PC-3 (cell line): ENCODE data around the gene PDZD2. TPM values are rescaled to one million over a fixed set of nuclear protein-coding genes. Genes with fewer than 3 reads are reported as not detected.

Source experiments
- ATAC-seq: fragments of 200-7000 bp; cut with Tn5 transposase; 2 replicates; pipeline ENCODE4 v1.9.1; 2020; ENCODE audit warnings: mild to moderate bottlenecking, moderate library complexity
- BruUV-seq: library from RNA; stranded (reverse); fragments of 400-500 nt; replicated peaks from 2 replicates; lab custom pipeline; 2021; lab: Mats Ljungman, UMichigan
- CTCF ChIA-PET: fragments of 300-600 bp; sonication (Branson Sonifier 250); formaldehyde crosslinking; loops from one replicate; lab custom pipeline; 2022; ENCODE audit warnings: antibody characterized with exemption; lab: Charles Lee
- POLR2A ChIA-PET: fragments of 300-600 bp; sonication (Branson Sonifier 250); formaldehyde crosslinking; loops from one replicate; lab custom pipeline; 2022; ENCODE audit warnings: antibody characterized with exemption; ENCODE audit not compliant: unreplicated experiment; lab: Charles Lee
- DNase-seq: peaks from one replicate; pipeline ENCODE4 v3.0.0-alpha.2; 2015
- H2AFZ ChIP-seq: fragments of 300-600 bp; sonication (generic); 2 replicates; pipeline ENCODE4 v1.6.0; 2016; ENCODE audit warnings: antibody characterized with exemption, low read length
- H3F3A ChIP-seq: fragments of 300-600 bp; sonication (generic); one replicate; pipeline ENCODE4 v1.6.0; 2017; ENCODE audit warnings: antibody characterized with exemption, low read length, control low read depth, mild to moderate bottlenecking; ENCODE audit not compliant: unreplicated experiment
- H3K27ac ChIP-seq: fragments of 300-600 bp; sonication (generic); 2 replicates; pipeline ENCODE4 v1.5.1; 2016; ENCODE audit warnings: mild to moderate bottlenecking, low read length
- H3K27me3 ChIP-seq: fragments of 300-600 bp; sonication (generic); 2 replicates; pipeline ENCODE4 v1.6.1; 2016; ENCODE audit warnings: low read length, mixed read lengths
- H3K36me3 ChIP-seq: fragments of 300-600 bp; sonication (generic); 2 replicates; pipeline ENCODE4 v1.6.1; 2016; ENCODE audit warnings: low read depth, mixed run types, low read length, mixed read lengths
- H3K4me1 ChIP-seq: fragments of 300-600 bp; sonication (generic); 2 replicates; pipeline ENCODE4 v1.5.1; 2016; ENCODE audit warnings: low read length; ENCODE audit not compliant: insufficient read depth
- H3K4me2 ChIP-seq: fragments of 300-600 bp; sonication (generic); 2 replicates; pipeline ENCODE4 v1.6.0; 2016; ENCODE audit warnings: low read length
- H3K4me3 ChIP-seq: fragments of 300-600 bp; sonication (generic); 2 replicates; pipeline ENCODE4 v1.5.1; 2016; ENCODE audit warnings: mild to moderate bottlenecking, low read length, mixed read lengths
- H3K79me2 ChIP-seq: fragments of 300-600 bp; sonication (generic); 2 replicates; pipeline ENCODE4 v1.6.1; 2017; ENCODE audit warnings: low read length, mixed read lengths
- H3K9ac ChIP-seq: fragments of 300-600 bp; sonication (generic); 2 replicates; pipeline ENCODE4 v1.6.0; 2016; ENCODE audit warnings: mild to moderate bottlenecking, low read length
- H3K9me2 ChIP-seq: fragments of 300-600 bp; sonication (generic); replicated peaks from 2 replicates; pipeline ENCODE4 v1.6.1; 2016; ENCODE audit warnings: mixed run types, low read length, mixed read lengths
- H3K9me3 ChIP-seq: fragments of 300-600 bp; sonication (generic); 2 replicates; pipeline ENCODE4 v1.6.1; 2016; ENCODE audit warnings: low read length, mixed read lengths
- H4K20me1 ChIP-seq: fragments of 300-600 bp; sonication (generic); 2 replicates; pipeline ENCODE4 v1.6.1; 2016; ENCODE audit warnings: low read length, mixed read lengths
- CTCF ChIP-seq: fragments of 300-600 bp; sonication (generic); conservative IDR thresholded peaks from 2 replicates; pipeline ENCODE4 v1.5.1; 2017; ENCODE audit warnings: antibody characterized with exemption, low read depth, mild to moderate bottlenecking, low read length
- EZH2 ChIP-seq: fragments of 300-600 bp; sonication (generic); IDR thresholded peaks from one replicate; pipeline ENCODE4 v1.6.1; 2017; ENCODE audit warnings: antibody characterized with exemption, mild to moderate bottlenecking, low read length; ENCODE audit not compliant: unreplicated experiment
- EZH2phosphoT487 ChIP-seq: fragments of 300-600 bp; sonication (generic); IDR thresholded peaks from 2 replicates; pipeline ENCODE4 v1.6.1; 2018; ENCODE audit warnings: mild to moderate bottlenecking, antibody characterized with exemption, low read length, borderline replicate concordance
- intact Hi-C: fragments of 100-400 bp; cut with micrococcal nuclease; formaldehyde crosslinking; loops from 2 replicates; pipeline ENCODE4 v1.9.0; 2023
- total RNA-seq: library from RNA; depleted of rRNA; stranded (reverse); fragments of >200 nt; gene quantifications from 2 replicates; pipeline ENCODE4 v1.2.3, GENCODE V29; 2014

Gene PDZD2
- total RNA-seq, 1 experiment from 2014 or later: 2.0 TPM

DNA sequence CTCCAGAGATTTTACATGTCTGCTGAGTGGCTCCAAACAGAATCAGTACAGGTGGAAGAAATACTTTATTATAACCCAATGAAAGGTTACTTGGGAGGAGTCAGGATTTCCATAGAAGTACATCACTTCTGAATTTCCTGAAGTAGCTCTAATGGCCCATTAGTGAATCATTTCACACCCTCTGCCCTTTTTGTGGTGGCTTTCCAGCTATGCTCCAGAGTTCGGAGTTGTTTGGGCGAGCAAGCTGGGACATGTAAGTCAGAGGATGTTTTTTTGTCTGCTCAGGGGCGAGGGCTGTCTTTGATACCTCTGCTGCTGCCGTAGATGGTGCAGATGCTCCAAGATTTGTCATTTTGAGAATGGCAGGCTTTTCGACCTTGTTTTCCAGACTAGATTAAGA, 309.1 kb downstream of the PDZD2 start:
- TF ChIP-seq EZH2 (no peak), CTCF (no peak), EZH2phosphoT487 (no peak)
- Histone ChIP-seq H3K9me2 (no peaks in the 10 kb centered on the region), H3K36me3 (no peaks in the 10 kb centered on the region), H3K27me3 (no peaks in the 10 kb centered on the region), H3K4me2 (no peak overlapping the region), H3K9ac (no peak overlapping the region), H3K4me3 (no peak overlapping the region), H3K9me3 (no peaks in the 10 kb centered on the region), H3K79me2 (no peaks in the 10 kb centered on the region), H4K20me1 (no peaks in the 10 kb centered on the region), H3F3A (no peaks in the 10 kb centered on the region), H3K4me1 (no peaks in the 10 kb centered on the region), H2AFZ (no peak overlapping the region), H3K27ac (no peak overlapping the region)
- intact Hi-C loops: no loop called here
- no peak for ATAC-seq
- ChIA-PET POLR2A (no interaction called here), CTCF (no interaction called here)
- BruUV-seq: no TSS peak
- DNase-seq: no peak

DNA sequence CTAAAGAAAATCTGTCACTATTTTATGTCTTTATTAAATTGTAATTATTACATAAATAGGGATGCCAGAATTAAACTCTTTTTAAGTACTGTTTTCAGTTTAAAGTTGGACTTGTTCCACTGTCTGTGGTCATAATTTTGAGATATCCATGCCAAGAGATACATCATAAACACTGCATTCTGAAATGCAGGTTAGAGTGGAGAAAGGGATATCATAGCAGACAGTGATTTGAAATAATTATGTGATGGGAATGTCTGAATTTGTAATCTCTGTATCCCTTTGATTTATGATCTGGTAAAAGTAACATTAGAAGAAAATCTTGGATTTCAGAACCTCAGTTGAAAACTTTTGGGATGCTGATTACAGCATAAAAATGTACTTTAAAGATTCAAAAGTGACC, 313.1 kb downstream of the PDZD2 start:
- ATAC-seq: no peak
- Histone ChIP-seq H3K4me2 (no peak overlapping the region), H3K9me2 (no peaks in the 10 kb centered on the region), H3K36me3 (no peaks in the 10 kb centered on the region), H3K4me1 (no peaks in the 10 kb centered on the region), H3K4me3 (no peak overlapping the region), H3K9ac (no peak overlapping the region), H4K20me1 (no peaks in the 10 kb centered on the region), H3K27me3 (no peaks in the 10 kb centered on the region), H2AFZ (no peak overlapping the region), H3K27ac (no peak overlapping the region), H3F3A (no peaks in the 10 kb centered on the region), H3K9me3 (no peaks in the 10 kb centered on the region), H3K79me2 (no peaks in the 10 kb centered on the region)
- TF ChIP-seq EZH2: no peak
- no peak for TF ChIP-seq EZH2phosphoT487
- no peak for TF ChIP-seq CTCF
- no TSS peak for BruUV-seq
- no peak for DNase-seq
- POLR2A ChIA-PET: no interaction called here
- intact Hi-C loops: no loop called here
- CTCF ChIA-PET: no interaction called here

DNA sequence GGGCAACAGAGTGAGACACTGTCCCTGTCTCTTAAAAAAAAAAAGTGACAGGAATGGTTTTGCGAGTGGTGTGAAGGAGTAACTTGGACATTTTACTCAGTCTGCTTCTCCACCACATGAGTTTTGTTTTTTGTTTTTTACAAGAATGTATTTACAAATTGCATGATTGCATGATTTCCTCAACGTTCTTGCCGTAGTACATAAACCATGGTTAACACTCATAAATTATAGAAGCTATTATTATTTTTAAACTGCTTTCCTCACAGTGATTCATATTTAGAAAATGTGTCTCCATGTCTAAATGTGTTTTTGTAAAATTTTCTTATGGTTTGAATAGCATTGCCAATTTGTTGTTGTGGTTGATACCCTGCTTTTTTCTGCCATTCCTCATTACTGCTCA, 315.2 kb downstream of the PDZD2 start:
- ChIA-PET POLR2A (no interaction called here), CTCF (no interaction called here)
- H2AFZ ChIP-seq: no peak overlapping the region

More for the DNA sequence above, 315.2 kb downstream of the PDZD2 start:
- H3K9ac ChIP-seq: no peak overlapping the region
- H3K4me1 ChIP-seq: no peaks in the 10 kb centered on the region
- no peaks in the 10 kb centered on the region for H3F3A ChIP-seq
- no peaks in the 10 kb centered on the region for H3K9me3 ChIP-seq
- H3K9me2 ChIP-seq: no peaks in the 10 kb centered on the region
- no peak overlapping the region for H3K4me2 ChIP-seq
- H3K27me3 ChIP-seq: no peaks in the 10 kb centered on the region
- no peaks in the 10 kb centered on the region for H4K20me1 ChIP-seq
- intact Hi-C loops: no loop called here
- no peak overlapping the region for H3K4me3 ChIP-seq
- H3K79me2 ChIP-seq: no peaks in the 10 kb centered on the region
- TF ChIP-seq CTCF (no peak), EZH2phosphoT487 (no peak), EZH2 (no peak)
- H3K27ac ChIP-seq: no peak overlapping the region
- ATAC-seq (no peak), DNase-seq (no peak)
- H3K36me3 ChIP-seq: no peaks in the 10 kb centered on the region
- BruUV-seq: no TSS peak
